Activated B cell treated with CpG ODN at 0.5 μM for 24 hours (primary cell): Measurements from ENCODE around the gene JARID2. TPM values are rescaled to one million over a fixed set of nuclear protein-coding genes. Genes with fewer than 3 reads are reported as not detected.

Experiments used
- ATAC-seq: fragments of 200-7000 bp; cut with Tn5 transposase; one replicate; pipeline ENCODE4 v1.10.0; 2021; ENCODE audit warnings: low read depth, mild to moderate bottlenecking, moderate library complexity
- CTCF ChIA-PET: fragments of 350-600 bp; sonication (Branson Sonifier 250); formaldehyde crosslinking; loops from one replicate; lab custom pipeline; 2021; ENCODE audit warnings: antibody characterized with exemption; lab: Charles Lee
- POLR2A ChIA-PET: fragments of 350-600 bp; sonication (Branson Sonifier 250); formaldehyde crosslinking; loops from one replicate; lab custom pipeline; 2021; ENCODE audit warnings: antibody characterized with exemption; lab: Charles Lee
- DNase-seq: peaks from one replicate; pipeline ENCODE4 v3.0.0; 2022
- H3K27ac Mint-ChIP-seq: one replicate; pipeline ENCODE4 v1.8.0; 2020; ENCODE audit warnings: mixed read lengths
- H3K27me3 Mint-ChIP-seq: one replicate; pipeline ENCODE4 v1.8.0; 2021; ENCODE audit warnings: mixed read lengths
- H3K36me3 Mint-ChIP-seq: one replicate; pipeline ENCODE4 v1.8.0; 2021; ENCODE audit warnings: low read depth, mixed read lengths
- H3K4me1 Mint-ChIP-seq: one replicate; pipeline ENCODE4 v1.8.0; 2021; ENCODE audit warnings: mixed read lengths
- H3K4me3 Mint-ChIP-seq: one replicate; pipeline ENCODE4 v1.8.0; 2020; ENCODE audit warnings: mild to moderate bottlenecking, mixed read lengths
- H3K9me3 Mint-ChIP-seq: one replicate; pipeline ENCODE4 v1.8.0; 2020; ENCODE audit warnings: mixed read lengths
- intact Hi-C: fragments of 100-400 bp; cut with micrococcal nuclease; formaldehyde crosslinking; loops from one replicate; pipeline ENCODE4 v1.15.1; 2024
- total RNA-seq: library from RNA; stranded (reverse); gene quantifications from 2 replicates; pipeline ENCODE4 v1.2.3, GENCODE V29; 2022
- TF ChIP-seq, protein P1 (sequence below): fragments of 200-600 bp; IDR thresholded peaks from one replicate; pipeline ENCODE4 v1.8.0; 2022; ENCODE audit warnings: antibody characterized with exemption, mild to moderate bottlenecking

Gene JARID2
- total RNA-seq, 1 donor from 2014 or later: 28.5 TPM

DNA sequence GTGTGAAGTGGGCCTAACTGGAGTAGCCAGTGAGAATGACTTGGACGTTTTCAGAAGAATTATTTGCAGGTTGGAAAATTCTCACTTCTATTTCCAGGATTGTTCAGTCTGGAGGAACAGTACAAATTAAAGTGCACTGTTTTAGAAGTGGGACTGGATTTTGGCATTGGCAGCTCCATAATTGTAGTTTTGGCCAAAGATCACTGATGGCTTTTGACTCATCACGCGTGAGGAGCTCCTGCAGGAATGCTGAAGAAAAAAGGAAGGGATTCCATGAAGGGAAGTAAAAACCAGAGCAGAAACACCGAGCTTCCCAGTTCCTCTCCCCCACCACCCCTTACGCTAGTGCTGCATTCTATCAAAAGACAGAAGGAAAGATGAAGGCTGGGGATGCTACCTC, 103.5 kb downstream of the JARID2 start:
- H3K9me3 Mint-ChIP-seq: no peaks in the 10 kb centered on the region
- ATAC-seq (no peak), DNase-seq (no peak)
- H3K4me3 Mint-ChIP-seq: no peak overlapping the region
- CTCF ChIA-PET: interaction anchor here (1.2 kb wide), 1 partner anchor 17 kb away, joined by 4 read pairs; no protein-coding TSS in a partner anchor
- H3K36me3 Mint-ChIP-seq: peaks cover 20% of the 10 kb centered on the region
- TF ChIP-seq, protein P1, sequence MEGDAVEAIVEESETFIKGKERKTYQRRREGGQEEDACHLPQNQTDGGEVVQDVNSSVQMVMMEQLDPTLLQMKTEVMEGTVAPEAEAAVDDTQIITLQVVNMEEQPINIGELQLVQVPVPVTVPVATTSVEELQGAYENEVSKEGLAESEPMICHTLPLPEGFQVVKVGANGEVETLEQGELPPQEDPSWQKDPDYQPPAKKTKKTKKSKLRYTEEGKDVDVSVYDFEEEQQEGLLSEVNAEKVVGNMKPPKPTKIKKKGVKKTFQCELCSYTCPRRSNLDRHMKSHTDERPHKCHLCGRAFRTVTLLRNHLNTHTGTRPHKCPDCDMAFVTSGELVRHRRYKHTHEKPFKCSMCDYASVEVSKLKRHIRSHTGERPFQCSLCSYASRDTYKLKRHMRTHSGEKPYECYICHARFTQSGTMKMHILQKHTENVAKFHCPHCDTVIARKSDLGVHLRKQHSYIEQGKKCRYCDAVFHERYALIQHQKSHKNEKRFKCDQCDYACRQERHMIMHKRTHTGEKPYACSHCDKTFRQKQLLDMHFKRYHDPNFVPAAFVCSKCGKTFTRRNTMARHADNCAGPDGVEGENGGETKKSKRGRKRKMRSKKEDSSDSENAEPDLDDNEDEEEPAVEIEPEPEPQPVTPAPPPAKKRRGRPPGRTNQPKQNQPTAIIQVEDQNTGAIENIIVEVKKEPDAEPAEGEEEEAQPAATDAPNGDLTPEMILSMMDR: no peak
- no peaks in the 10 kb centered on the region for H3K27me3 Mint-ChIP-seq
- intact Hi-C loops: no loop called here
- POLR2A ChIA-PET: interaction anchor here (0.6 kb wide), 1 partner anchor 72 kb away, joined by 5 read pairs; no protein-coding TSS in a partner anchor
- peaks cover 68% of the 10 kb centered on the region for H3K4me1 Mint-ChIP-seq
- H3K27ac Mint-ChIP-seq: no peak overlapping the region

GRCh38 chr6:15350386-15351083, 104.7 kb downstream of the JARID2 start:
- DNase-seq (no peak), ATAC-seq (no peak)
- Mint-ChIP-seq H3K4me3 (no peak overlapping the region), H3K4me1 (peaks cover 65% of the 10 kb centered on the region), H3K27ac (no peak overlapping the region), H3K36me3 (peaks cover 20% of the 10 kb centered on the region), H3K9me3 (no peaks in the 10 kb centered on the region), H3K27me3 (no peaks in the 10 kb centered on the region)
- POLR2A ChIA-PET: interaction anchor here (0.7 kb wide), 1 partner anchor 453 kb away, joined by 5 read pairs; no protein-coding TSS in a partner anchor
- intact Hi-C loops: no loop called here
- CTCF ChIA-PET: no interaction called here
- TF ChIP-seq, protein P1: no peak

DNA sequence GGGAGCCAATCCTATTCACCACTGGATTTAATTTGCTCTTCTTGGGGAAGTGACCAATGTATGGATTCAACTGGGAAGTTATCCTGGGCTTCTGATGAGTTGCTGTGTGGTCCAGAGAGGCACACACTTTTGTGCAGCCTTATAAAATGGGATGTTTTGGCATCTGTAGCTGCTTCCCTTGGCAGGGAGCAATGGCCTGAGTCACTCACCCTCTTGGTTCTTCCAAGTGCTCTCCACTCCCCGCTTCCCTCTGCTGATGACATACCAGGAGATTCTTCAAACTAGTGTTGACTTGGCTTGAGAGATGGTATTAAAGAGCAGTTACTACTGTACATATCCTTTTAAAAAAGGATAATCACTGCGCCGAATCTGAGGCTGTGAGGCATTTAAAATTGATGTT, 105.8 kb downstream of the JARID2 start:
- TF ChIP-seq, protein P1: no peak
- Mint-ChIP-seq H3K4me1 (peaks cover 66% of the 10 kb centered on the region), H3K4me3 (no peak overlapping the region), H3K36me3 (peaks cover 22% of the 10 kb centered on the region), H3K9me3 (no peaks in the 10 kb centered on the region), H3K27ac (no peak overlapping the region), H3K27me3 (no peaks in the 10 kb centered on the region)
- intact Hi-C loops: no loop called here
- CTCF ChIA-PET: no interaction called here
- DNase-seq (no peak), ATAC-seq (no peak)
- POLR2A ChIA-PET: interaction anchor here (0.5 kb wide), 1 partner anchor 14 kb away, joined by 5 read pairs; no protein-coding TSS in a partner anchor

DNA sequence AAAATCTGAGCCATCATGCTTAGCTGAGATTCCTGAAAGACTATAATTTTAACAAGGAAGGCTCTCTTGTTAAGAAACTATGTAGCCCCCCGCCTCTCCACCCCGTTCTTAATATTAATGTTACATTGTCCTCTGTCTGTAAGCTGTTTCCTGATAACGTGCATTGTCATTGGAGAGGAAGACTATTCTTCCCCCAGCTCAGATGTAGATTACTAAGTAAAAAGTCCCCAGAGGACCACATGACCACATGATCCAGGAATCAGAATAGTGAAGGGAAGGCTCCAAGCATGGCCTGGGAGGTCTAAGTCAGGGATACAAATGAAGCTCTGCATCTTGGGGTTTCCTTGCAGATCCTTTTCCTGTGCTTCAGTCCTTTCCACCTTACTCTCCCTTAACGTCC, 106.4 kb downstream of the JARID2 start:
- ATAC-seq (no peak), DNase-seq (no peak)
- Mint-ChIP-seq H3K27ac (no peak overlapping the region), H3K9me3 (no peaks in the 10 kb centered on the region), H3K4me3 (no peak overlapping the region), H3K4me1 (peaks cover 65% of the 10 kb centered on the region), H3K27me3 (no peaks in the 10 kb centered on the region), H3K36me3 (peaks cover 22% of the 10 kb centered on the region)
- intact Hi-C loops: no loop called here
- TF ChIP-seq, protein P1: no peak
- ChIA-PET POLR2A (no interaction called here), CTCF (no interaction called here)

- no peak overlapping the region for H3K4me3 Mint-ChIP-seq
- H3K9me3 Mint-ChIP-seq: no peaks in the 10 kb centered on the region
- CTCF ChIA-PET: no interaction called here
- POLR2A ChIA-PET: interaction anchor here (0.6 kb wide), 1 partner anchor 8 kb away, joined by 3 read pairs; no protein-coding TSS in a partner anchor
- no peak overlapping the region for H3K27ac Mint-ChIP-seq
- intact Hi-C loops: no loop called here
- no peaks in the 10 kb centered on the region for H3K27me3 Mint-ChIP-seq
- H3K4me1 Mint-ChIP-seq: peaks cover 66% of the 10 kb centered on the region
- peaks cover 22% of the 10 kb centered on the region for H3K36me3 Mint-ChIP-seq
- ATAC-seq: no peak
- TF ChIP-seq, protein P1: no peak
- no peak for DNase-seq
Measured at GRCh38 chr6:15352845-15353244, 107.0 kb downstream of the JARID2 start.
